IMR-90 (cell line): ENCODE results near the gene ANKRD44.

Source experiments
- CEBPB ChIP-seq: IDR thresholded peaks from 2 replicates; pipeline ENCODE4 v1.6.1; 2012; ENCODE audit warnings: low read depth, low read length, improper control_type of control experiment
- CHD1 ChIP-seq: IDR thresholded peaks from 2 replicates; pipeline ENCODE4 v1.6.1; 2012; ENCODE audit warnings: low read depth, low read length, improper control_type of control experiment
- CTCF ChIP-seq: conservative IDR thresholded peaks from 2 replicates; pipeline ENCODE4 v1.5.1; 2012; ENCODE audit warnings: mild to moderate bottlenecking, low read depth, low read length, improper control_type of control experiment
- ELK1 ChIP-seq: fragments of 150-350 bp; IDR thresholded peaks from 2 replicates; pipeline ENCODE4 v1.6.1; 2016; ENCODE audit warnings: low read depth, mild to moderate bottlenecking, low read length, moderate library complexity, borderline replicate concordance
- FOS ChIP-seq: fragments of 150-350 bp; IDR thresholded peaks from 2 replicates; pipeline ENCODE4 v1.6.1; 2016; ENCODE audit warnings: low read depth, low read length
- MXI1 ChIP-seq: IDR thresholded peaks from 2 replicates; pipeline ENCODE4 v1.6.1; 2012; ENCODE audit warnings: low read depth, mild to moderate bottlenecking, low read length, moderate library complexity, borderline replicate concordance
- POLR2A ChIP-seq: IDR thresholded peaks from 2 replicates; pipeline ENCODE4 v1.6.1; 2012; ENCODE audit warnings: mild to moderate bottlenecking, low read depth, low read length
- RAD21 ChIP-seq: IDR thresholded peaks from 2 replicates; pipeline ENCODE4 v1.6.1; 2012; ENCODE audit warnings: low read length, improper control_type of control experiment
- RCOR1 ChIP-seq: IDR thresholded peaks from 2 replicates; pipeline ENCODE4 v1.6.1; 2012; ENCODE audit warnings: mild to moderate bottlenecking, low read length, improper control_type of control experiment; ENCODE audit not compliant: insufficient replicate concordance
- RFX5 ChIP-seq: IDR thresholded peaks from 2 replicates; pipeline ENCODE4 v1.8.0; 2012; ENCODE audit warnings: low read depth, mild to moderate bottlenecking, low read length, moderate library complexity
- SMC3 ChIP-seq: fragments of 150-350 bp; IDR thresholded peaks from 2 replicates; pipeline ENCODE4 v1.6.1; 2016; ENCODE audit warnings: low read depth, mild to moderate bottlenecking, antibody characterized with exemption, low read length, moderate library complexity
- USF2 ChIP-seq: fragments of 150-350 bp; IDR thresholded peaks from 2 replicates; pipeline ENCODE4 v1.6.1; 2017; ENCODE audit warnings: mild to moderate bottlenecking, antibody characterized with exemption, low read length, low read depth

GRCh38 chr2:196957881-196958525, 352.6 kb downstream of the ANKRD44 start:
- TF ChIP-seq FOS (no peak), CTCF (no peak), POLR2A (no peak), RCOR1 (no peak), SMC3 (no peak), RAD21 (no peak), CEBPB (no peak), USF2 (no peak), RFX5 (no peak), CHD1 (no peak), ELK1 (no peak), MXI1 (no peak)
